HG03378 (cell line): ENCODE results near the gene CRIM1.

Source experiments
- ATAC-seq: cut with Tn5 transposase; IDR thresholded peaks from one replicate; pipeline ENCODE4 v1.9.1; 2021; ENCODE audit warnings: mild to moderate bottlenecking, moderate library complexity; ENCODE audit not compliant: unreplicated experiment

Gene CRIM1

DNA sequence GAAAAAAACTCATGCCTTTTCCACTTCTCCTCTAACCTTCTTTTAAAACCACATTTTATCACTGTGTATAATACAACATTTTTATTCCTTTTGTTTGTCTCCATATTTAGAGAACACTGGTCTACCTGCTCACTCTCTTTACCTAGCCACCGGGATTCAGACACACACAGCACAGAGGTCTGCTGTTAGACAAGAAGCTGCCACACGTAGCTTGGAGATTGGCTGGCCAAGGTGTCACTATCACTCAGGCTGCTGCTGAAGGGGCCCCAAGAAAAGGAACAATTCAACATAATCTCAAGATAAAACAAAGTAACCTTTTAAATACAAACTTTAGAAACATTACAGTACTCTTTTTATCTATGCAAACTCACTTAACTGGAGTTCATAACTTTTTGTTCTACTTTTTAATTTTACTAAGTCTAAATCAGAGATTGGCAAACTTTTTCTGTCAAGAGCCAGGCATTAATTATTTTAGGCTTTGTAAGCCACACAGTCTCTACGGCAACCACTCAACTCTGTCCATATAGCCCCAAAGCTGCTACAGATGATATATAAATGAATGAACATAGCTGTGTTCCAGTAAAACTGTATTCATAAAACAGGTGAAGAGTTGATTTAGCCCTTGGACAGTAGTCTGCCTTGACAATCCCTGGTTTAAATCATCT lies 216.6 kb downstream of the CRIM1 start:
- no peak for ATAC-seq

DNA sequence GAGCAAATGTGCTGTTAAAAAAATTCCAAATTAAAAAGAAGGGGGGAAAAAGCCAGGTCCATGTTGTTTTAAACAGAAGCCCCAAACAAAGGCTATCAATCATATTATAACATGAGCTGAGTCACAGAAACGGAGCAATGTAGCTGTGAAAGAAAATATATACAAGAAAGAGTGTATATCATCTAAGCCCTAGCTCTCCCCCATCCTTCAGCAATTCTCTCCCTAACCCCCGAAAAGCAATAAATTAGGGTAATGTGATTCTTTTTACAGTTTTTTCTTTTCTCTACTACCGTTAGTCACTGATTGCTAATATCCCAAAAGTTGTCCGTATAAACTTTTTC lies 217.1 kb downstream of the CRIM1 start:
- ATAC-seq, result no peak

DNA sequence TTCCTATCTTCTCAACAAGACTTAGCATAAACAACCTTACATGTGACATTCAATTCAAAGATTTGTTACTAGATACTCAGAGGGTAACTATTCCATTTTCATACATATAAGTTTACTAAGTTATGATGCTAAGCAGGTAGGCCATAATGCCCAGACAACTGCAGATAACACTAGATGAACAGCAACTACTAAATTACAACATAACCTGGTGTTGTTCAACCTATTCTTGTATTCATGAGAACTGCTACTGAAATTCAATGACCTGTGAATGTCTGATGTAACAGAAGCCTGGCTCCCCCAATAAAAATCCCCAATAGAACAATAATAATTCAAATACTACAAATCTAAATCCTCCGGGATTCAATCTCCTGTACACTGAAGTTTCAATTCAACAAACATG lies 217.6 kb downstream of the CRIM1 start:
- ATAC-seq, result no peak

DNA sequence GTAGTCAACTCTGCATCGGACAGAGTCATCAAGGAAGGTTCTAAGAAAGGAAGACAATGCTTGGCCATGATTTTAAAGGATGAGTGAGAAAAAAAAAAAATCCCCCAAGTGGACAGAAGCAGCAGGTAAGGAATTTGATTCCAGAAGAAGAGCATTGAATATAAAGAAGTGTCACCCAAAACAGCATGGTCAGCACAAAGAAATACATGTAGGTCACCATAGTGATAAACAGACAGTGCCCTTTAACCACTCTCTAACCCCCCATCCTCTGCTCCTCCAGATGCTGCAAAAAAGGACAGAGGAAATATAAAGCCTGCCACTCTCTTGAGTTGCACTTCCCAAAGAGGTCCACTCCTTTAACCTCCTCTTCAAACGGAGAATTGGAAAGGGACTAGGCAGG lies 219.0 kb downstream of the CRIM1 start:
- no peak for ATAC-seq

DNA sequence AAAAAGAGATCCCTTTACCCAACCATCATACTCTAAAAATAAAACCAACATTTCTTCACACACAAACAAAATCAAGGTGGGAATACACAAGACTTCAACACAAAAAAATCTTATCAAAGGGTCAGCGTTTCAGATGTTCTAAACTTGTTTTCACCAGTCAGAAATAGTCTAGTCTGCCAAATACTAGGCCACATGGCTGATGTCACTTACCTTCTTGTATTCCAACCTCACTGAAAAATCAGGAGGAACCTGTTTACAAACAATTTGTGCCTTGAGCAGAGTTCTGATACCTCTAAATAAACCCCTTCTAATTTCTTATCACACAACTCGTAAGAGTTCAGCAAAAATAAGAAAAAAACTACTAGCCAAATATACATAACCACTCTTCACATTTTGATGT lies 222.3 kb downstream of the CRIM1 start:
- ATAC-seq, result no peak

DNA sequence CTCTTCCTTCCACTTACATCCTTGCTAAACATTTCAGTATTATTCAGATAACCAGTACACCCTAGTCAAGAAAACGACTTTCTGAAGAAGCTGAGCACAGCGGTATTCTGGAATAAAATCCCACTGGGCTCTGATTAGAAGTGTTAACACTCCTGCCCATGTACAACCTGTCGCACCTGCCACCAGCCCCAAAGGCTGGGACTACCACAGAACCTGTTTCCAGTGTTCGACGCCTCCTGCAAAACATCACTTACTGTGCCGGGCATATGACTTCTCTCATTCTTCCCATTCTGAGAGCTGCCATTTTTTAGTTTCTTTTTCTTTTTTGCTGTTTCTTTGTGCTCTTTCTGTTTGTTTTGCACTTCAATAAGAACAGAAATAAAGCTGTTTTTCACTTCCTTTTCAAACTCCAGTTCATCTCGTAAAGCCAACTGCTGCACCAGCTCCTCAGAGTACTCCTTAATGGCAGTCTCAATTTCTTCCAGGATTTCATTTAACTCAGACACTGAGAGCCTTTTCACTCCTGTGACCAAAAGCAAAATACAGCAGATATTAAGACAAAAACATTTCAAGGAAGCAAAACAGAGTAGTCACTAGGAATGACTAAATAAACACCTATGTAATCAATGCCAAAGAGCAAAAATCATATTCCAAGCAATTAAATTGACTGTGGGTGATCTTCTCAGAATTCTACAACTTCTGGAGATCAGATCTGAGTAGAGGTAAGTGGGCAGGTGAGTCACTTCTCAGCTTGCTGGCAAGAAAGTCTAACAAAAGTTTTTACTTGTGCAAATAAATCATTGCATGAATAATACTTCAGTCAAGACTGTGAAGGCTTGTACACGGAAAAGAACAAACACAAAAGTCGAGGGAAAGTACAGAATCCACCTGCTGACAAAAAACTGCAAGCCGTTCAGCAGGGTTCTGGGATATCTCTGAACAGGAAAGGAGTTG lies 223.0 kb downstream of the CRIM1 start:
- no peak for ATAC-seq

DNA sequence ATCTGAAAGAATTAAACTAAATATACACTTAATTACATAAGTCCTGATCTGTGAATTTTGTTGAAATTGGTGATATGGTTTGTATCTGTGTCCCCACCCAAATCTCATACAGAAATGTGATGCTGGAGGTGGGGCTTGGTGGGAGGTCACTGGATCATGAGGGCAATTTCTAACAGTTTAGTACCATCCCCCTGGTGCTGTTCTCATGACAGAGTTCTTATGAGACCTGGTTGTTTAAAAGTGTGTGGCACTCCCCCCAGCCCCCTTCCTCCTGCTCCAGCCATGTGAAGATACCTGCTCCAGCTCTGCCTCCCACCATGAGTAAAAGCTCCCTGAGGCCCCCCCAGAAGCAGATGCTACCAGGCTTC lies 223.7 kb downstream of the CRIM1 start:
- no peak for ATAC-seq

DNA sequence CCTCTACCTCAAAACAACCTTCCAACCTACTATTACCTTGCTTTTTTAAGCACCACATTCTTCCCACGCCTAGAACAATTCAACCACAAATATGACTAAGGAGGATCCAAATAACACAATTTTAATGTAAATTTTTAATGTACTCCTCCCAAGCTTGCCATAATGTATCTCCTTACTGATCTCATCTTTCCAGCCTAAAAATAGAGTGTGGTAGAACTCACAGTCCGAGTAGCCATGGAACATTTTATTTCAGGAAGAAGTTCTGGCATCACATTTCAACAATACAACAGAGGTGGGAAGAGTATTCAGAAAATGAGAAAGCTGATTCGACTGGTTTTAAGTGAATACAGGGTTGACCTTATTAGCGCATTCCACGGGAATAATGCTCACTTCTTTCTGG lies 227.0 kb downstream of the CRIM1 start:
- no peak for ATAC-seq

DNA sequence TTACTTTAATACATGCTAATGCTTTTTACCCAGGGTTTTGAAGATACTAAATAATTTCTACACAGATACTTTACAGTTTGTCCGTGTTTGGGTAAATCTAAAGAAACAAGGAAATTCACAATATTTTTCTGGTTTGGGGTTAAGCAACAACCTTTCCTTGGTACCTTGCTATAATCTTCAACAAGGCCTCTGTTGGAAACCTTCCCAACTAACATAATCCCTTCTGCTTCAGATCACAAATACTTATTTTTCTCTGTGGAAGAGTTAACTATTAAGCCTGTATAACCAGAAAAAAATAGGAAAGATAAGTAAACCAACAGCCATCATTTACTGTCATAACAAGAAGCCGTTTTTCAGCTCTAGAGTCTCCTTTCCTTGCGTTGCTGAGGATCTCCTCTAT lies 227.4 kb downstream of the CRIM1 start:
- ATAC-seq, result no peak

DNA sequence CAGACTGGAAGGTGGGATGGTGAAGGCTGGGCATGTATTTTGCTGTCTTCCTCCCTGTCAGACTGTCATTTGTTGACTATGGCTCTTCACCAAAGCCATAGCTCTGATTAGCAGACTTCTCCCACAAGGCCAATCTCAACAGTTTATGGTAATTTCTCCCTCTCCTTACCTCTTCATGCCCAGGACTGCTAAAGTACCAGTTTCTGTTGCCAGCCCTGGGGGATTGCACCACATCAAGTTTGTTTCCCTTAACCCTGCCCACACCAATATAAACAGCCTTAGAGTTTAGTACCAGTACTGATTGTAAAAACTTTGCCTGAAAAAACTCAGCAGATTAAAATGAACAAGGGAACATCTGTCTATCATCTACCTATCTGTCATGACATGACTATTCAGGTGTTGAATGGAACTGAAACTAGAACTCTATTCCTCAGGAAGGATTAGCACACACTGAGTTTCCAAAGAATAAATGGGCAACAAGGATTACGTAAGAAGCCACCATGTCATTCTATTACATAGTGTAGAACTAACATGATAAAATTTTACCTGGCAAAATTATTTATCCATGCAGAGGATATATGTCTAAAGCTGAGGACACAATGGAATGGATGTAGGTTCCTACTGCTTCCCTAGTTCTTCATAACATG lies 228.7 kb downstream of the CRIM1 start:
- ATAC-seq, result no peak

DNA sequence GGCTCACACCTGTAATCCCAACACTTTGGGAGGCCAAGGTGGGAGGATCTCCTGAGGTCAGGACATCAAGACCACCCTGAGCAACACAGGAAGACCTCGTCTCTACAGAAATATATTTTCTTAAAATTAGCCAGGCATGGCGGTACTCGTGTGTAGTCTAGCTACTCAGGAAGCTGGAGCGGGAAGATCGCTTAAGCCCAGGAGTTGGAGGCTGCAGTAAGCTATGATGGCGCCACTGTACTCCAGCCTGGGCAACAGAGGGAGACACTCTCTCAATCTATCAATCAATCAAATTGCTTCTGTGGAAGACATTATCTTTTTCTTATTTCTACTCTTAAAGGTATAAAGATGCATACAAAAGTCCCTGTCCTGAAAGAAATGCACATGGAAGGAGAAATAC lies 231.1 kb downstream of the CRIM1 start:
- no peak for ATAC-seq

DNA sequence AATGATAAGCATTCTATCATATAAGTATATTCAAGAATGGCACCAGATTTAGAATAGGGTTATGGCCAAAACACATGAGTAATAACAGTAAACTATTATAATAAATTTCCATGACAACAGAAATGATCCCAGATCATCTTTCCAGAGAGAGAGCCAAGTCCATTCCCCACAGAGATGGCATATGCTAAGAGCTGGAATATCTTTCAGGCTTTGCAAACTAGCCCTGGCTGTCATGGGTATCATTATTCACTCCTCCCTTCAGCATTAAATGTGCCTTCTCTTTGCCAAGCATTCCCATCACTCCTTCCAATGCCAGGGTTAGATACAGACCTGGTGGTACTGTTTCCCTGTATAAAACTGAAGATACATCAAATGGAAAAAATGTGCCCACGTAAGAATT lies 231.5 kb downstream of the CRIM1 start:
- no peak for ATAC-seq

DNA sequence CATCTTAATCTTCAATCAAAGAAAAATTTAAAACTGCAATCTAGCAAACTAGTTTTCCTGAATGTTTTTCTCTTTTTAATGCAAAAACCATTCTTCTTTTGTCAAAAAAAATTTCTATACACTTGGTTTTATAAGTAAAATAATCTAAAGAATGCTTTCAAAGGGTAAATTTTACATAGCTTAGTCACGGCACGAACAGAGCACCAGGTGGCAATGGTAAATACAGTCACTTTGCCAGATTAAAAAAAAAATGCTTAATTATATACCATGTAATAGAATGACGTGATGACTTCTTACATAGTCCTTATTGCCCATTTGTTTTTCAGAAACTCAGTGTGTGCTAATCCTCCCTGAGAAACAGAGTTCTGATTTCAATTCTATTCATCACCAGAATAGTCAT lies 232.0 kb downstream of the CRIM1 start:
- ATAC-seq, result no peak

DNA sequence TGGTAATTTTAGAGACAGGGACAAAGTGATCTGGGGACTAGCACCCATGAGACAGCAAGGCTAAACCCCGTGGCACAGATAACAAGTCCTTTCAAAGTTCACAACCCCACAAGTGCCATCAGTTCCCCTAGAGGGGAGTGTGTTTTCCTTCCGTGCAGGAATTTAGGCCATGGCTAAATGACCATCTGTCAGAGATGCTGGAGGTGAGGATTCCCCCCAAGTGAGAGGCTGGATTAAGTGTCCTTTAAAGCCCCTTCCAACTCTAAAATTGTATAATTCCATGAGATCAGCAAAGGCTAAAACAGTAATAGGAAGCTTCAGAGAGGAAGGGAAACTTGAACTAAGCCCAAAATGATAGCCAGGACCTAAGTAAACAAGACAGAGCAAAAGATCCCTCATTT lies 233.7 kb downstream of the CRIM1 start:
- no peak for ATAC-seq

DNA sequence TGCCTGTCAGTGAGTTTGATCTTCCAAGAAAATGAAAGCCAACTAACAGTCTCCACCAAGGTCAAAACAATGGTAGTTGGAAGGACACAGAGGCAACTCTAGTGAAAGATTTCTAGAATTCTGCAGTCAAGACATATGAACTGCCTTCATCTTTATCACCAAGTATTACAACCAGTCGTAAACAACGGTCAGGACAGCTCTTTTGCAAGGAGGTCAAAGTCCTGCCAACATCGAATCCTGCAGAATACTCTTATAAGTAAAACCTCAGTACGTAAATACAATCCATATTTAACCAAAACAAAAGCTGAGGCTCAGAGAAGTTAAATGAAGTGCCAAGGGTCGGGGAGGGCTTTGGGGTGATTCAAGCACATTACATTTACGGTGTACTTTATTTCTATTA lies 239.3 kb downstream of the CRIM1 start:
- ATAC-seq, result no peak

DNA sequence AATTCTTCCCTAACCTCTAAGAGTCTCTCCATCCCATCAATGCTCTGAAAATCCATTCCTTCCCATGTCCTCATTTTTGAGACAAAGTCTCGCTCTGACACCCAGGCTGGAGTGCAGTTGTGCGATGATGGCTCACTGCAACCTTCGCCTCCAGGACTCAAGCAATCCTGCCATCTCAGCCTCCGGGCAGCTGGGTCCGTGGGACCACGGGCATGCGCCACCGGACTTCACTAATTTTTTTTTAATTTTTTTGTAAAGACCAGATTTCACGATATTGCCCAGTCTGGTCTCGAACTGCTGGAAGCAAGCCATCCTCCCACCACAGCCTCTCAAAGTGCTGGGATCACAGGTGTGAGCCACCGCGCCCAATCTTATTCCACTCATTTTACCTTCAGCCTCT lies 240.8 kb downstream of the CRIM1 start:
- ATAC-seq, result no peak

DNA sequence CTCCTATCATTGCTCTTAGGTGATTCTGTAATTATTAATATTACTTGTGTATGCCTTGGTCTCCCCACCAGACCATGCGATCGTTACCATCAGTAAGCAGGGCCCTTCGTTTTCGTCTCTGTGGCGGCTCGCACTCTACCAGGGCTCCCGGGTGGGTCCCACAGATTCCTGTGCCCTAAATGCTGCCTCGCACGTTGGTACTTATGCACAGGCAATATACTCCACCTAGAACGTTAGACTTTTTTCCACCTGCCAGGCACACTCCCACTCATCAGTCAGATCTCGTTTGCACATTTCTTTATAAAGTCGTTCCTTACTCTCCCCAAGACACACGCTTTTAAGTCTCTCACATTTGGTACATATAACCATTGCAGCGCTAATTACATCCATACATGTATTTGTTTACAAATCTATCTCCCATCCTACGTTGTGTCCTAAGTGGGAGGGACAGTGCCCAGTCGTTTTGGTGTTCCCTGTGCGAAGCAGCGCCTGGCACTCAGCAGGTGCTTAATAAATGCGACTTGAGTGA lies 241.5 kb downstream of the CRIM1 start:
- peak; percentile 6 for ATAC-seq

DNA sequence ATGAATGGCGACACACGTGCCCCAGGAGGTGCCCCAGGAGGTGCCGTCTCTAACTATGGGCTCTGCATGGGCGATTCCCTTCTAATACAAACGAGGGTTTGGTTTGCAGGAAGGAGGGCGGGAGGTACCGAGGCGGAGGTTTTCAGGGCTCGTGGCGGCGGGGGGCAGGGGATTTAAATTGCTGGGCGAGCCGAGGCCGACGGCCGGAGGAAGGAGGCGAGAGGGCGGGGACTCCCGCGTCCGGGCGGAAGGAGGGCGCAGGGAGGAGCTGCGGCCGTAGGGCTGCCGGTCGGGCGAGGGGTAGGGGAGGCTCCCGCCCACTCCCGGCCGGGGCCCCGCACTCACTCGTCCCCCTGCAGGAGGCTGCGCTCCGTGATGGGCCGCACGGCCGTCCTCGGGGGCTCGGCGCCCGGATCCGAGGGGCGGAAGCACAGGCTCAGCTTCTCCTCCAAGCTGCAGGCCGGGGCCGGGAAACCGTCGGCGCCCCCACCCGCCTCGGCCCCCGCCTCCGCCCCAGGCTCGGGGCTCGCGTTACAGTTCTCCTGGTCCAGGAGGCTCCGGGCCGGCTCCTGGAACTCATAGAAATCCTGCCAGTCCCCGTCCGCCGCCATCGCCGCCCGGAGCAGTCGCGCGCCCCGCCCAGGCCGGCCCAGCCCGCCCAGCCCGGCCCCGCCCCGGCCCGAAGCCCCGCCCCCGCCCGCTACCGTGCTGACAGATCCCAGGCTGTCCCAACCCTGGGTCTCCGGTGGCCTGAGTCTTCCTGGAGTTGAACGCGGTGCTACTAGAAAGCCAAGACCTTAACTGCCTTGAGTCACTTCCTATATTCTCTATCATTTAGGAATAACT lies 242.2 kb downstream of the CRIM1 start, which contains the start of gene FEZ2:
FEZ2 (minus strand) TSS at position 637 of the 846 bp plus-strand sequence; CDS start at position 611, 26 bp downstream.
- peak; percentile 96 for ATAC-seq
